SK-N-SH (cell line): ENCODE data around the gene C11orf91. TPM values are rescaled to one million over a fixed set of nuclear protein-coding genes. Genes with fewer than 3 reads are reported as not detected.

Experiments used
- CTCF ChIA-PET: fragments of 300-600, 350-600 bp; formaldehyde crosslinking; extraction: SDS; loops from one replicate; lab custom pipeline; 2021; lab: Yijun Ruan, JAX
- POLR2A ChIA-PET: fragments of 350-600 bp; sonication (Branson Sonifier 250); formaldehyde crosslinking; extraction: SDS; loops from one replicate; lab custom pipeline; 2020; ENCODE audit warnings: antibody characterized with exemption, inconsistent platforms; lab: Yijun Ruan, JAX
- DNase-seq: peaks from one replicate; pipeline ENCODE4 v3.0.0; 2012
- H2AFZ ChIP-seq: fragments of 200-600 bp; sonication (generic); 2 replicates; pipeline ENCODE4 v1.8.1; 2016; ENCODE audit warnings: antibody characterized with exemption, mild to moderate bottlenecking, low read depth
- H3F3A ChIP-seq: fragments of 200-600 bp; sonication (generic); replicated peaks from 2 replicates; pipeline ENCODE3; 2016; ENCODE audit warnings: antibody characterized with exemption, mild to moderate bottlenecking; ENCODE audit not compliant: insufficient read depth
- H3K27ac ChIP-seq, 2 experiments: fragments of 200-500 bp in 1 of 2; fragments of 200-600 bp in 1 of 2; sonication (Bioruptor generic) in 1 of 2; sonication (generic), shearing (Covaris generic) in 1 of 2; 2 replicates each; pipeline versions ENCODE4 v1.5.1 to v1.6.1; 2014 to 2016; ENCODE audit warnings: low read depth in 2 of 2, inconsistent platforms in 1 of 2, low read length in 1 of 2, mild to moderate bottlenecking in 1 of 2, mixed read lengths in 1 of 2
- H3K27me3 ChIP-seq: fragments of 200-600 bp; sonication (generic), shearing (Covaris generic); 2 replicates; pipeline ENCODE4 v1.6.1; 2016; ENCODE audit warnings: mixed run types; ENCODE audit not compliant: insufficient read depth
- H3K36me3 ChIP-seq, 2 experiments: fragments of 200-500 bp in 1 of 2; fragments of 200-600 bp in 1 of 2; sonication (Bioruptor generic) in 1 of 2; sonication (generic) in 1 of 2; replicated peaks in 1 of 2; 2 replicates each; pipeline versions ENCODE3 to v1.5.1; 2014 to 2016; ENCODE audit warnings: low read length in 1 of 2, mild to moderate bottlenecking in 1 of 2; ENCODE audit not compliant: insufficient read depth in 2 of 2, control insufficient read depth in 1 of 2
- H3K4me1 ChIP-seq, 2 experiments: fragments of 200-500 bp in 1 of 2; fragments of 200-600 bp in 1 of 2; sonication (Bioruptor generic) in 1 of 2; sonication (generic), shearing (Covaris generic) in 1 of 2; 2 replicates each; pipeline versions ENCODE4 v1.5.1 to v1.6.1; 2014 to 2016; ENCODE audit warnings: low read depth in 1 of 2, low read length in 1 of 2, mixed run types in 1 of 2; ENCODE audit not compliant: insufficient read depth in 2 of 2, control insufficient read depth in 1 of 2
- H3K4me2 ChIP-seq: fragments of 200-600 bp; sonication (generic), shearing (Covaris generic); 2 replicates; pipeline ENCODE4 v1.6.1; 2017; ENCODE audit warnings: mixed run types
- H3K4me3 ChIP-seq, 2 experiments: fragments of 200-500 bp in 1 of 2; fragments of 200-600 bp in 1 of 2; sonication (Bioruptor generic) in 1 of 2; sonication (generic), shearing (Covaris generic) in 1 of 2; 2 replicates each; pipeline versions ENCODE4 v1.5.1 to v1.8.1; 2014 to 2016; ENCODE audit warnings: low read depth in 2 of 2, inconsistent platforms in 1 of 2, low read length in 1 of 2, mild to moderate bottlenecking in 1 of 2, mixed read lengths in 1 of 2, moderate library complexity in 1 of 2
- H3K79me2 ChIP-seq: fragments of 200-600 bp; sonication (generic); 2 replicates; pipeline ENCODE4 v1.8.1; 2017; ENCODE audit warnings: mild to moderate bottlenecking; ENCODE audit not compliant: insufficient read depth
- H3K9ac ChIP-seq: fragments of 200-600 bp; sonication (generic); 2 replicates; pipeline ENCODE4 v1.6.1; 2017; ENCODE audit warnings: mixed run types
- H3K9me2 ChIP-seq: fragments of 200-600 bp; sonication (generic); 2 replicates; pipeline ENCODE4 v1.6.1; 2017; ENCODE audit warnings: mixed run types
- H3K9me3 ChIP-seq: fragments of 200-600 bp; sonication (generic); 2 replicates; pipeline ENCODE4 v1.6.1; 2017; ENCODE audit warnings: mixed run types, mild to moderate bottlenecking, moderate library complexity
- H4K20me1 ChIP-seq: fragments of 200-600 bp; sonication (generic); 2 replicates; pipeline ENCODE4 v1.6.1; 2017; ENCODE audit warnings: mild to moderate bottlenecking, mixed run types; ENCODE audit not compliant: insufficient read depth
- ELF1 ChIP-seq: IDR thresholded peaks from 2 replicates; pipeline ENCODE4 v1.4.0; 2012
- EZH2phosphoT487 ChIP-seq: fragments of 200-600 bp; sonication (generic); IDR thresholded peaks from 2 replicates; pipeline ENCODE4 v1.6.1; 2017; ENCODE audit warnings: low read depth, mixed run types, mild to moderate bottlenecking, antibody characterized with exemption, moderate library complexity, borderline replicate concordance
- FOSL2 ChIP-seq: IDR thresholded peaks from 2 replicates; pipeline ENCODE4 v1.4.0; 2012; ENCODE audit warnings: low read depth, mild to moderate bottlenecking, moderate library complexity, borderline replicate concordance
- FOXM1 ChIP-seq: IDR thresholded peaks from 2 replicates; pipeline ENCODE4 v1.4.0; 2012; ENCODE audit warnings: low read depth, mild to moderate bottlenecking
- GABPA ChIP-seq: IDR thresholded peaks from 2 replicates; pipeline ENCODE4 v1.4.0; 2012; ENCODE audit warnings: low read depth, mild to moderate bottlenecking
- JUND ChIP-seq: IDR thresholded peaks from 2 replicates; pipeline ENCODE4 v1.4.0; 2012
- NRF1 ChIP-seq: IDR thresholded peaks from 2 replicates; pipeline ENCODE4 v1.6.1; 2012; ENCODE audit warnings: low read depth, mild to moderate bottlenecking, low read length
- RAD21 ChIP-seq: IDR thresholded peaks from 2 replicates; pipeline ENCODE4 v1.6.1; 2012; ENCODE audit warnings: mild to moderate bottlenecking, low read length
- RCOR1 ChIP-seq: fragments of 150-350 bp; IDR thresholded peaks from 2 replicates; pipeline ENCODE4 v1.6.1; 2017; ENCODE audit warnings: antibody characterized with exemption, low read length
- RFX5 ChIP-seq: IDR thresholded peaks from 2 replicates; pipeline ENCODE4 v1.6.1; 2012; ENCODE audit warnings: mild to moderate bottlenecking, improper control_type of control experiment, low read length
- SIN3A ChIP-seq: IDR thresholded peaks from 2 replicates; pipeline ENCODE4 v1.6.1; 2012; ENCODE audit warnings: low read depth, mild to moderate bottlenecking, low read length, moderate library complexity, borderline replicate concordance
- TEAD4 ChIP-seq: IDR thresholded peaks from 2 replicates; pipeline ENCODE4 v1.4.0; 2012; ENCODE audit warnings: mild to moderate bottlenecking, borderline replicate concordance; ENCODE audit not compliant: insufficient read depth
- YY1 ChIP-seq: IDR thresholded peaks from 2 replicates; pipeline ENCODE4 v1.4.0; 2012; ENCODE audit warnings: low read depth, mild to moderate bottlenecking
- WGBS: methylation state at CpG from one replicate; pipeline ENCODE4 v1.1.6; 2017; ENCODE audit warnings: low lambda C conversion rate; 5-methylcytosine and 5-hydroxymethylcytosine counted together
- polyA plus RNA-seq, 3 experiments: library from polyadenylated mRNA; depleted of rRNA; stranded (reverse); fragments of >200 nt; gene quantifications; 2 replicates each; pipeline ENCODE4 v1.2.3, GENCODE V29; 2012
- TF ChIP-seq, protein P1 (sequence below): IDR thresholded peaks from 2 replicates; pipeline ENCODE4 v1.4.0; 2012; ENCODE audit warnings: low read depth
- TF ChIP-seq, protein P2 (sequence below): IDR thresholded peaks from 2 replicates; pipeline ENCODE4 v1.4.0; 2012; ENCODE audit warnings: low read depth, borderline replicate concordance
- TF ChIP-seq, protein P3 (sequence below): IDR thresholded peaks from 2 replicates; pipeline ENCODE4; 2012
- TF ChIP-seq, protein P4 (sequence below): fragments of 150-350 bp; IDR thresholded peaks from 2 replicates; pipeline ENCODE4 v1.6.1; 2017; ENCODE audit warnings: antibody characterized with exemption, low read length, low read depth, borderline replicate concordance

The C11orf91 gene
- polyA plus RNA-seq, 1 of the 3 experiments (the other 2 are of a cell fraction) = 0.15 TPM

DNA sequence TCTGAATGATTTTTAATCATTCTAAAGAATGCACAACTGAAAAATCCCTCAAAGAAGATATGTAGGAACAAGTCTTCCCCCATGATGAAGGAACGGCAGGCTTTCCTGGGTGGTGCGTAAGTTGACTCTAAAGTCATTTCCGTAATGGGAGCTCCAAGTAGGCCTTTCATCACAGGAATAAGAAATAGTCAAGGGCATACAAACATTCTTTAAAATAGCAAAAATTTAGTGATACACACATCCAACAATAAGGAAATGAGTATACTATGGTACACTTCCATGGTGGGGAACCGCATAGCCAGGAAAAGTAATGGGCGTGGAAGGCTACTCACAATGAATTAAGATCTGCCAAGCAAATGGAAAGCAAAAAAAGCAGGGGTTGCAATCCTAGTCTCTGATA is 24.9 kb upstream of the C11orf91 start:
- Histone ChIP-seq H3K27ac (peak overlapping the region in 1 of 2 experiments; percentile 98; a peak in 2 of 4 replicates), H4K20me1 (peaks cover 82% of the 10 kb centered on the region)
- 89% methylated on average over 5 of the region's 5 CpGs for WGBS

DNA sequence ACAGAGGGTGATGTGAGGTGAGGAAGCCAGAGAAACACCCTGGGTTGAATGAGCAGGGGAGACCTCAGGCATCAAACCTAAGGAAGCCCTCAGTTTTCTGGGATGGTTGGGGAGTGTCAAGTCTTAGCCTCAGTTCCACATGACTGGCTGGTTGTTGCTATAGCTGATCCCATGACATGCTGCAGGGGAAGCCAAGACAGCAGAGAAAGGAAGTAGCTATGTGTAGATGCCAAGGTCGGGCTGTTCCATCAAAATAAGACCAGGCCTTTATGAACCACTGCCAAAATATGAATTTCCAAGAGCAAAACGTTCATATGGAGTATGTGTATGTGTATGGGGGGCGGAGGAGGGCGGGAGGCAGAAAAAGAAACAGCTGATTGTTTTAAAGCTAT is 24.0 kb upstream of the C11orf91 start:
- no peak for DNase-seq
- Histone ChIP-seq H4K20me1 (peaks cover 74% of the 10 kb centered on the region), H3K9me3 (no peaks in the 10 kb centered on the region), H3K9ac (peak overlapping the region; percentile 74; the same call in 1 of the 2 replicates), H3K4me1 (peaks cover 0 to 48% of the 10 kb centered on the region in 2 experiments), H3K27me3 (no peaks in the 10 kb centered on the region), H3K79me2 (peaks cover 100% of the 10 kb centered on the region), H3K36me3 (peaks cover 11 to 32% of the 10 kb centered on the region in 2 experiments), H2AFZ (no peak overlapping the region), H3F3A (peaks cover 65% of the 10 kb centered on the region), H3K27ac (peak overlapping the region in 1 of 2 experiments; percentile 98; a peak in 3 of 4 replicates), H3K4me3 (no peak overlapping the region), H3K4me2 (peak overlapping the region; percentile 23), H3K9me2 (no peaks in the 10 kb centered on the region)
- POLR2A ChIA-PET = interaction anchor here (1.2 kb wide), 1 partner anchor 24 kb away, joined by 4 read pairs; the partner anchor contains the start of gene C11orf91
- WGBS = 72% methylated on average over 4 of the region's 4 CpGs
- CTCF ChIA-PET = interaction anchor here (1.2 kb wide), 1 partner anchor 18 kb away, joined by 3 read pairs; no protein-coding TSS in a partner anchor
- TF ChIP-seq, protein P1, sequence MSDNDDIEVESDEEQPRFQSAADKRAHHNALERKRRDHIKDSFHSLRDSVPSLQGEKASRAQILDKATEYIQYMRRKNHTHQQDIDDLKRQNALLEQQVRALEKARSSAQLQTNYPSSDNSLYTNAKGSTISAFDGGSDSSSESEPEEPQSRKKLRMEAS = 0 out of 2 replicates have a peak, but pooled peaks have one; percentile 30
- TF ChIP-seq ELF1 = no peak
- TF ChIP-seq, protein P2, sequence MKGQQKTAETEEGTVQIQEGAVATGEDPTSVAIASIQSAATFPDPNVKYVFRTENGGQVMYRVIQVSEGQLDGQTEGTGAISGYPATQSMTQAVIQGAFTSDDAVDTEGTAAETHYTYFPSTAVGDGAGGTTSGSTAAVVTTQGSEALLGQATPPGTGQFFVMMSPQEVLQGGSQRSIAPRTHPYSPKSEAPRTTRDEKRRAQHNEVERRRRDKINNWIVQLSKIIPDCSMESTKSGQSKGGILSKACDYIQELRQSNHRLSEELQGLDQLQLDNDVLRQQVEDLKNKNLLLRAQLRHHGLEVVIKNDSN = no peak
- no peak for TF ChIP-seq YY1

More for the DNA sequence above, 24.9 kb upstream of the C11orf91 start:
- Histone ChIP-seq H3K27me3 (no peaks in the 10 kb centered on the region), H3K36me3 (peaks cover 4 to 32% of the 10 kb centered on the region in 2 experiments), H3K4me3 (no peak overlapping the region), H2AFZ (no peak overlapping the region), H3K4me2 (no peak overlapping the region; the same call in 1 of the 2 replicates), H3K9ac (no peak overlapping the region), H3K9me3 (no peaks in the 10 kb centered on the region), H3K9me2 (no peaks in the 10 kb centered on the region), H3K79me2 (peaks cover 100% of the 10 kb centered on the region), H3F3A (peaks cover 61% of the 10 kb centered on the region), H3K4me1 (peaks cover 1 to 53% of the 10 kb centered on the region in 2 experiments)
- TF ChIP-seq JUND (no peak), FOSL2 (no peak), NRF1 (no peak), RAD21 (no peak), TEAD4 (no peak), RFX5 (no peak), EZH2phosphoT487 (no peak), FOXM1 (no peak), GABPA (no peak), SIN3A (no peak), RCOR1 (no peak), ELF1 (no peak), YY1 (no peak)
- TF ChIP-seq, protein P2 = no peak
- TF ChIP-seq, protein P3, sequence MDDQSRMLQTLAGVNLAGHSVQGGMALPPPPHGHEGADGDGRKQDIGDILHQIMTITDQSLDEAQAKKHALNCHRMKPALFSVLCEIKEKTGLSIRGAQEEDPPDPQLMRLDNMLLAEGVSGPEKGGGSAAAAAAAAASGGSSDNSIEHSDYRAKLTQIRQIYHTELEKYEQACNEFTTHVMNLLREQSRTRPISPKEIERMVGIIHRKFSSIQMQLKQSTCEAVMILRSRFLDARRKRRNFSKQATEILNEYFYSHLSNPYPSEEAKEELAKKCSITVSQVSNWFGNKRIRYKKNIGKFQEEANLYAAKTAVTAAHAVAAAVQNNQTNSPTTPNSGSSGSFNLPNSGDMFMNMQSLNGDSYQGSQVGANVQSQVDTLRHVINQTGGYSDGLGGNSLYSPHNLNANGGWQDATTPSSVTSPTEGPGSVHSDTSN = no peak
- TF ChIP-seq, protein P4, sequence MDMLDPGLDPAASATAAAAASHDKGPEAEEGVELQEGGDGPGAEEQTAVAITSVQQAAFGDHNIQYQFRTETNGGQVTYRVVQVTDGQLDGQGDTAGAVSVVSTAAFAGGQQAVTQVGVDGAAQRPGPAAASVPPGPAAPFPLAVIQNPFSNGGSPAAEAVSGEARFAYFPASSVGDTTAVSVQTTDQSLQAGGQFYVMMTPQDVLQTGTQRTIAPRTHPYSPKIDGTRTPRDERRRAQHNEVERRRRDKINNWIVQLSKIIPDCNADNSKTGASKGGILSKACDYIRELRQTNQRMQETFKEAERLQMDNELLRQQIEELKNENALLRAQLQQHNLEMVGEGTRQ = no peak
- no peak for DNase-seq
- CTCF ChIA-PET = interaction anchor here (1.2 kb wide), 1 partner anchor 17 kb away, joined by 3 read pairs; no protein-coding TSS in a partner anchor
- POLR2A ChIA-PET = interaction anchor here (1.2 kb wide), 1 partner anchor 25 kb away, joined by 4 read pairs; the partner anchor contains the start of gene C11orf91
